ENCODE measurements around the gene KIF26B.

- TF ChIP-seq CTCF (conservative IDR thresholded peaks at IDR 0.05; ENCODE audit: low read length), result no peak
- no peak for TF ChIP-seq EZH2phosphoT487 (IDR thresholded peaks at IDR 0.05; ENCODE audit: borderline replicate concordance, low read depth, low read length)
Measured at GRCh38 chr1:245124644-245125043, 30.1 kb upstream of the KIF26B start.

All from OCI-LY7 (cell line).